CD1c-positive myeloid dendritic cell (primary cell): ENCODE data around the gene TNP1.

Experiments used
- DNase-seq: peaks from one replicate; pipeline ENCODE4 v3.0.0-alpha.2; 2016; ENCODE audit errors: extremely low spot score

Gene TNP1

DNA sequence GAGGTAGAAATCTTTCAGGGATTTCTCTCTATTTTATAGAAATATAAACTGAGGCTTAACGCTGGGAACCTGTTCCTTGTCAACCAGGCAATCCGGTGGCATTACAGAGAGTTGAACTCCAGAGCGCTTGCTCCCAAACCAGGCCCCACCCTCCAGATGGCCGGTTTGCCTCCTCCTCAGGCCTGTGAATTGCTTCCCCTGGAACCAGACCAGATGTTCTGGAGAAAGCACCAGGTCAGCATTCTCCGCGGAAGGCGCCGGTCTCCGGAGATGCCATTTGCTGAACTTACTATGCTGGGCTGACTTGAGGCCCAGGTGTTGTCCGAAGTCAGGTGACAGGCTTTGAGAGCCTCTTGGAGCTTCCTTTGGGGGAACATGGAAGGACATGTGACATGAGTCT lies 17.2 kb downstream of the TNP1 start:
- DNase-seq = no peak

DNA sequence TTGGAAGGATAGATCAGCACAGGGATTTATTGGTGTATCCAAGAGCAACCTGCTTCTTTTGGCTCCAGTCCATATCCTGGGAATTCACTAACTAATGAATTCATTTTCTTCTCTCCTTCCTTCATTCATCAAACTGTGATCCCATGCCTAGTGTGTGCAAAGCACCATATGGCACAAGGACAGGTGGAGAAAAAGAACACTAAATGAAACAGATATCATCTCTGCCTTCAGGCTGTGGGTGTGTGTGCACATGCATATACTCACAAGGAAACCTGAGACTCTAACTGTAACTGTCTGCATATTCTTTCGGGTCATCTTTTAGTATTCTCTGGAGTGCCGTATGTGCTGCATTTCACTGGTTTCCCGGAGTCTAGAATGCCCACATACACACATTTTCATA lies 20.2 kb downstream of the TNP1 start:
- DNase-seq = no peak

DNA sequence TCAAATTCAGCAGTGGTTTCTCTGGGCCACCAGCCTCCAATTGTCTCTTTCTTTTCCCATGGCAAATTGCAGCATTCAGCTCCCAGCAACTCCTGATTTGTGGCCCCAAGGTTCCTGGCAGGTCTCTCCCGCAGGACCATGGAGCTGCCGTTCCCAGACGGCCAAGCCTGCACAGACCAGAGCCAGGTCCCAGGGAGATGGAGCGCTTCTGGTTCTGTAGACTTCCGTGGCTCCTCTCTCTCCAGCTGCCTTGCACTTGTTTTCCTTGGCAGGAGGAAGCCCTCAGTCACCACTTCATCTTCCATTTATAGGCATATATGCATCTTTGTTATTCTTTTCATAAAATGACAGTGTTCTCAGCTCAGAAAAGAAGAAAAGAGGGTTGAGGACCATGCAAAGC lies 21.7 kb downstream of the TNP1 start:
- DNase-seq = no peak

DNA sequence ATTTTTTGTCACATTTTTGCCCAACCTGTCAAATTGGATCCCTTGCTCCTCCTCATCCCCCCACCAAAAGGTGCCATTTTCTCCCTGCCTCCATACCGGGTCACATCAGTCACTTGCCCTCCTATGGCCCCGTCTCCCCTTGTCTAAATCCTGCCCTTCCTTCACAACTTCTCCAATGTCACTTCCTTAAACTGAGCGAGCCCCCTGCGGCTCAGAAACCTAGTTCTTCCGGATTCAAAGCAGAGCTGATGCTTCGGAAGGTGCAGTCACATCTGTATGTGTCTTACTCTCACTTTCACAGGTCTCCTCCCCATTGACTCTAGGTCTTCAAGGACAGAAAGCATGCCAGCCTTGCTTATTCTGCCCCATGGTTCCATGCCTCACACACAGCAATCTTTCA lies 22.1 kb downstream of the TNP1 start:
- DNase-seq = no peak

DNA sequence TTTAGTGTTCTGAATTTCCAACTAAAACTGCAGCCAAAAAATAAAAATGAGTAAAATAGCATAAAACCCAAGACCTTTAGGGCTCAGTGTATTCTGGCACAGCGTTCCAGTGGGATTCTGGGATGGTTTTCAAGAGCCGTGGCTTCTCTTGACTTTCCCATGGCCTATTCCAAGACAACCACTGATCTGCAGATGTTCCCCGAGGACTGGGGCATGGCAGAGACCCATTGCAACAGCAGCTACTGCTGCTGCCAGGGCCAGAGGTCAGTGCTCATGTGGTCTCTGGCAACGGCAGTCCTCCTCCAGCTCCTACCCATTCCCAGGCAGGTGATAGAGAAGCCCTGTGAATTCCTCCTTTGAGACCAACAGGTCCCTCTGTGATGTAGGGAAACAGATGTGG lies 26.8 kb downstream of the TNP1 start:
- no peak for DNase-seq

DNA sequence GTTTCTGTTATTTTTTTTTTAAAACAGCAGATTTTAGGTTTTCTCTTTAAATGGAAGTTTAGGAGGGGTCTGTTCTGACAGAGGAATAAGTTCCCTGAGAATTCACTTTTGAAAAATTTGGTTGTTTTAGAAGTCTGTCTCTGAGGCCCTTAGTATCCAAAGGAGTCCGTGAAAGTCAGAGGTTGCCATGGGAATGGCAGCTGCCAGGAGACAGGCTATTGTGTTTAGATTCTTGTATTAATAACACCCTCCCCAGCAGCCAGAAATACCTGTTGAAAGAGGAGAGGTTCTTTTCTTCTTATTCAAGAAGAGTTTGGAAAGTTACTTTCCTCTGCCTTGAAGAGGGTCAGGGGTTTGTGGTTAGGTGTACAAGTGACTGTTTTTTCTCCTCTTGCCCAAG lies 29.5 kb downstream of the TNP1 start:
- no peak for DNase-seq

DNA sequence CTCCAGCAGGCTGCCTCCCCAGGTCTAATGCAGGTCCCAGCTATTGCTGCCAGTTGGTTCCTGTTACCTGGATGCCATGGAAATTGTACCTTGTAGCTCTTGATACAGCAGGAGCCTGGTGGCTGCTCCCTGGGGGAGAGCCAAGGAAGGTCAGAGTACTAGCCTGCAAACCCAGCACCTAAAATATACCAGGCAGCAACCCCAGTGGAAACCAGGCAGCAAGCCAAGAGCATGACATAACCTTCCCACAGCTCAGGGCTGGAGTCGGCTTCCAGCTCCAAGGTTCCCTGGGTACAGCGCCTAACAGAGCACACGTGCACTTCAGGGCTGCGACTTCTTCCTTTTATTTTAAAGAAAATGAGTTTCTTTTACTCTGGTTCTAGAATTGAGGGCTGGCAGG lies 30.3 kb downstream of the TNP1 start:
- DNase-seq = no peak

DNA sequence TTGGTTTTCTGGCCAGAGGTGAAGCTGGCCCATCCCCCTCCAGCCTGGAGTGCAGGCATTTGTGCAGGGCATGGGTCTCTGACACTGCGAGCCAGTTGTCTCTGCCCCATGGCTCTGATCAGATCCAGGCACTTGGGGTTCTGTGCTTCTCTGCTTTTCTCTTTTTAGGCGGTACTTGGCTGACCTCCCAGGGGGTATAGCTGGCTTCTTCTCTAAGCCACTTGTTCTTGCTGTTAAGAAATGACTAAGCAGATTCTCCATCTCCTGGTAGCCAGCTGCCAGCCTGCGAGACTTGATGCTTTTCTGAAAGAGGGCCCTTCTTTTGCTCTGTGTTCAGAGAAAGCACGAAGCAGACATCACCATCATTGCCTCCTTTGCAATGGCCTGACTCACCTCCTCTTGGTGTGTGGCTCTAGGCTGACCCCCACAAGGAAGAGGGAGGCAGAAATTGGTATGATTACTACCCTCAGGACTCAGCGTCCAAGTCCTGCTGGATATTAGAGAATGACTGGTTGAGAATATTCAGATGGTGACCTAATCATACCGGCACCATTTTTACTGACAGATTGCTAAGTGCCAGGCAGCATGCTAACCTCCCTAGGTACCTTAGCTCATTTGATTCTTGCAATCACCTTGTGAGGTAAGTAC lies 32.7 kb downstream of the TNP1 start:
- DNase-seq = no peak

DNA sequence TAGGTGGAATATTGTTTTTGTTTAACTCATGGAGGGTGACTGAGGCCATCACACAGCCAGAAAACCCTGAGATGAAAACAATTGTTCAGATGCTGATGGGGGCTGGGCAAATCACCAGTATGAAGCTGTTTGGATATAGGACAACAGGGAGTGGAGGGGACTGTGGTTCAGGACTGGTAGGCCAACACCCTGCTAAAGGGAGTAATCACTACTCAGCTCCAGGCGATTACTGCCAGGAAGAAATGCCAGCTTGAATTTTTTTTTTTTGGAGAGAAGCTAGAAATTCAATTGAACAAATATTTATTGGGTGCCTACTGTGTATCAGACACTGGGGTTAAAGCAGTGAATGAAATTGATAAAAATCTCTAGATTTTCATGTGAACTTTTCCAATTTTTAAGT lies 37.4 kb downstream of the TNP1 start:
- DNase-seq = no peak

DNA sequence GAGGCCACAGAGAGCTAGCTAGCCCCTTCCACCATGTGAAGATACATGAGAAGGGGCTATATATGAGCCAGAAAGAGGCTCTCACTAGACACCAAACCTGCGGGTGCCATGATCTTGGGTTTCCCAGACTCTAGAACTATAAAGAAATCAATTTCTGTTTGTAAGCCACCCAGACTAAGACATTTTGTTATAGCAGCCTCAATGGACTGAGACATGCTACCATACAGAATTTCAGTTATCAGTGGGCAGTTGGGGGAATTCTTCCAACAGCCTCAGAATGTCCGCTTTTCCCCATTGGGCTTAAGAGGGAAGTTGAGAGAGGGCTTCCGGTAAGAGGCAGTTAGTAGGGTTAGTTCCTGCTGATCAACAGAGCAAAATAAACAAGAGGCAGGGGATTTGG lies 39.2 kb downstream of the TNP1 start:
- no peak for DNase-seq

DNA sequence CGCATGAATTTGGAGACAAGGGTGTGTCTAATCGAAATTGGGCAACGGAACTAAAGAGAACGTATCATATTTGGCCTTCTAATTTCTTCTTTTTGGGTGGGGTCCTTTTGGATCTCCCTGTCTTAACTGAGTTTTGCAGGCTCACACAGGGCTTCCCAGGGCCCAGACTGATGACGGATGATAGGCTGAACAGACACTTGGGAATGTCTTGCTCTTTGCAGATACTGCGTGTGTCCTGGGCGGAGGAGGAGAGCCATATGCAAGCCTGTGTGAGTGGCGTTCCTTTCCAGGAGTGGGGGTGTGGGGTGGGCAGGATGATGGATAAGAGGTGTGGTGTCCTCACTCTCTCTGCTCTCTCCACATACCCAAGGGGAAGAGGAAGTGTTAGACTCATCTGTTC lies 40.1 kb downstream of the TNP1 start:
- DNase-seq = no peak

DNA sequence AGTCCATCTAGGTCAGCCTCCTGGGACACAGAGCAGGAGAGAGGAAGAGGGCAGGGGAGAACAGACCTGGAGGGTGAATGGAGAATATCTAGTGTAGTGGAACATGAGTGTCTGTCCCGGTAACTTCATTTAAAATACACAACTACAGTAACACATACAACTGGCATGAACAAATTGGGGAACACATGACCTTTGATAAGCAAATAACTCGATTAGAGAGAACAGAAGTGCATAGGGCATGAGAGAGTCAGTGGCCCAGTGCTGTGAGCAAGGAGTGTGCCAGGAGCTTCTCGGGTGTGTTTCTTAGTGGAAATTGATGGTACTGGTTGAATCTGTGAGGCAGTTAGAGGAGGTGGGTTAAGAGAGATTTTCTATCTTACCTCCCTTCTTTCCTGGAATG lies 40.8 kb downstream of the TNP1 start:
- no peak for DNase-seq

DNA sequence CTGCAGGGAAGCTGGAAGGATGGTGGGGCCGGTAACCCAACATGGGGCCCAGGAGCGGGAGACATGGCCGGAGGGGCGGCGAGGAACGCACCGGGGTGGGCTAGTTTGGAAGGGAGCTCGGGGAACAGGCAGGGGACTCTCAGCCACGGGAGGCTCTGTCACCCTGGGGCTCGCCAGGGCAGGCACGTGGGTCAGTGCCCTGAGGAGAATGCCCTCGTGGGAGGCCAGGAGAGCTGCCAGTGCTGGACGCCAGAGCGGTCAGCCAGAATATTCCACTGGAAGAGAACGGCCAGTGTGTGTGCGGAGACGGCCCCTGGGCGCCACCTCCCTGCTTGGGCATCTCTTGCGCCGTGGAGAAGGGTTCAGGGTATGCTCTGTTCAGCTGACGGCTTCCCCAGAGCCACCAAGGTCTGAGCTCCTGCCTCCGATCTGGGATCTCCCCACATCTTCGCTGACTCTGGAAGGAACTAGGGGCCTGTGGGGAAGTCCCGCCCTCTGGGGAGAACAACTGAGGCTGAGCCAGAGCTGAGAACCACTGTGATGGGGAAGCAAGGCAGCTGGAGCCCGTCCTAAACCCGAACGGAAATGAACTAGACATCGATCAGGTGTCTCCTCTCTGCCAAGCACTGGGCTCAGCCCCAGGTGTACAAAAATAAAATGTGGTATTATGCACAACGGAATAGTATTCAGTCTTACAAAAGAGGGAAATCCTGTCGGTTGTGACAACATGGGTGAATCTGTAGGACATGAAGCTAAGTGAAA lies 49.3 kb downstream of the TNP1 start:
- no peak for DNase-seq
